HepG2 (cell line): Measurements from ENCODE around the gene YIF1B. TPM values are rescaled to one million over a fixed set of nuclear protein-coding genes. Genes with fewer than 3 reads are reported as not detected.

Source experiments
- HDAC1 ChIP-seq: sonication (generic); formaldehyde crosslinking; IDR thresholded peaks from 2 replicates; pipeline ENCODE4 v1.5.1; 2020; ENCODE audit warnings: mild to moderate bottlenecking, missing genetic modification reagents
- KDM4B ChIP-seq: sonication (generic); formaldehyde crosslinking; IDR thresholded peaks from 2 replicates; pipeline ENCODE4 v1.4.0; 2020; ENCODE audit warnings: missing genetic modification reagents
- MBNL3 ChIP-seq: fragments of 250-450 bp; sonication (Bioruptor Pico); conservative IDR thresholded peaks from 2 replicates; pipeline ENCODE4 v1.8.0; 2022; ENCODE audit warnings: mild to moderate bottlenecking, inconsistent platforms
- NFE2L1 ChIP-seq: sonication (generic); formaldehyde crosslinking; IDR thresholded peaks from 2 replicates; pipeline ENCODE4 v1.4.0; 2020; ENCODE audit warnings: missing genetic modification reagents, mild to moderate bottlenecking, borderline replicate concordance
- PAWR ChIP-seq: sonication (generic); formaldehyde crosslinking; IDR thresholded peaks from 2 replicates; pipeline ENCODE4 v1.4.0; 2020; ENCODE audit warnings: missing genetic modification reagents, mild to moderate bottlenecking, borderline replicate concordance
- PHF20 ChIP-seq: sonication (generic); formaldehyde crosslinking; IDR thresholded peaks from 2 replicates; pipeline ENCODE4 v1.5.0; 2020; ENCODE audit warnings: mild to moderate bottlenecking, missing genetic modification reagents
- RERE ChIP-seq: IDR thresholded peaks from 2 replicates; pipeline ENCODE4 v1.6.1; 2016; ENCODE audit warnings: low read depth, missing genetic modification reagents, missing compliant biosample characterization
- TMF1 ChIP-seq: sonication (generic); formaldehyde crosslinking; IDR thresholded peaks from 2 replicates; pipeline ENCODE4 v1.8.1; 2022; ENCODE audit warnings: low read depth, missing genetic modification reagents
- TP53 ChIP-seq: sonication (generic); formaldehyde crosslinking; conservative IDR thresholded peaks from 2 replicates; pipeline ENCODE4 v1.4.0; 2020; ENCODE audit warnings: missing genetic modification reagents
- ZNF274 ChIP-seq: sonication (generic); formaldehyde crosslinking; IDR thresholded peaks from 2 replicates; pipeline ENCODE4 v1.5.1; 2020; ENCODE audit warnings: mild to moderate bottlenecking, missing genetic modification reagents
- ZNF484 ChIP-seq: sonication (generic); formaldehyde crosslinking; IDR thresholded peaks from 2 replicates; pipeline ENCODE4 v1.5.1; 2020; ENCODE audit warnings: mild to moderate bottlenecking, low read depth, missing genetic modification reagents, borderline replicate concordance
- ZNF709 ChIP-seq: sonication (generic); formaldehyde crosslinking; IDR thresholded peaks from 2 replicates; pipeline ENCODE4 v1.5.0; 2020; ENCODE audit warnings: mild to moderate bottlenecking, missing genetic modification reagents
- ZNF710 ChIP-seq: sonication (generic); formaldehyde crosslinking; IDR thresholded peaks from 2 replicates; pipeline ENCODE4 v1.5.0; 2020; ENCODE audit warnings: mild to moderate bottlenecking, missing genetic modification reagents, borderline replicate concordance
- ZNF746 ChIP-seq: sonication (generic); formaldehyde crosslinking; IDR thresholded peaks from 2 replicates; pipeline ENCODE4 v1.8.0; 2022; ENCODE audit warnings: mild to moderate bottlenecking, missing genetic modification reagents
- ZNF784 ChIP-seq: sonication (generic); formaldehyde crosslinking; IDR thresholded peaks from 2 replicates; pipeline ENCODE4 v1.5.1; 2020; ENCODE audit warnings: missing genetic modification reagents, mild to moderate bottlenecking, borderline replicate concordance
- ZNF790 ChIP-seq: sonication (generic); formaldehyde crosslinking; IDR thresholded peaks from 2 replicates; pipeline ENCODE4 v1.8.0; 2022; ENCODE audit warnings: missing genetic modification reagents, mild to moderate bottlenecking, borderline replicate concordance
- polyA plus RNA-seq, 8 experiments: library from polyadenylated mRNA; depleted of rRNA in 3 of 8; stranded (reverse) in 7 of 8; unstranded in 1 of 8; fragments of >200 nt; fragmentation: Illumina TruSeq in 4 of 8; extraction: Trizol in 4 of 8; gene quantifications; 2 replicates each; pipeline versions ENCODE4 v1.2.1 to v1.2.3, GENCODE V29; 2011 to 2016; ENCODE audit warnings: low read depth in 4 of 8, missing spikeins in 1 of 8, mixed read lengths in 1 of 8; ENCODE audit not compliant: insufficient read depth in 1 of 8
- total RNA-seq, 5 experiments: library from RNA; depleted of rRNA; stranded (reverse); fragments of >200 nt; fragmentation: Illumina TruSeq; extraction: Trizol; gene quantifications; 2 replicates each; pipeline ENCODE4 v1.2.3, GENCODE V29; 2016; ENCODE audit warnings: low read depth in 1 of 5
- TF ChIP-seq, protein P1 (sequence below): sonication (generic); formaldehyde crosslinking; IDR thresholded peaks from 2 replicates; pipeline ENCODE4 v1.4.0; 2020; ENCODE audit warnings: mild to moderate bottlenecking, missing genetic modification reagents, borderline replicate concordance
- TF ChIP-seq, protein P2 (sequence below): sonication (generic); formaldehyde crosslinking; IDR thresholded peaks from 2 replicates; pipeline ENCODE4 v1.5.0; 2020; ENCODE audit warnings: missing genetic modification reagents

YIF1B gene
- total and polyA plus RNA-seq, 2 of the 13 experiments (the other 11 are each of a cell fraction or from before 2014, with no cell fraction given): 41.4 to 85.2 TPM

DNA sequence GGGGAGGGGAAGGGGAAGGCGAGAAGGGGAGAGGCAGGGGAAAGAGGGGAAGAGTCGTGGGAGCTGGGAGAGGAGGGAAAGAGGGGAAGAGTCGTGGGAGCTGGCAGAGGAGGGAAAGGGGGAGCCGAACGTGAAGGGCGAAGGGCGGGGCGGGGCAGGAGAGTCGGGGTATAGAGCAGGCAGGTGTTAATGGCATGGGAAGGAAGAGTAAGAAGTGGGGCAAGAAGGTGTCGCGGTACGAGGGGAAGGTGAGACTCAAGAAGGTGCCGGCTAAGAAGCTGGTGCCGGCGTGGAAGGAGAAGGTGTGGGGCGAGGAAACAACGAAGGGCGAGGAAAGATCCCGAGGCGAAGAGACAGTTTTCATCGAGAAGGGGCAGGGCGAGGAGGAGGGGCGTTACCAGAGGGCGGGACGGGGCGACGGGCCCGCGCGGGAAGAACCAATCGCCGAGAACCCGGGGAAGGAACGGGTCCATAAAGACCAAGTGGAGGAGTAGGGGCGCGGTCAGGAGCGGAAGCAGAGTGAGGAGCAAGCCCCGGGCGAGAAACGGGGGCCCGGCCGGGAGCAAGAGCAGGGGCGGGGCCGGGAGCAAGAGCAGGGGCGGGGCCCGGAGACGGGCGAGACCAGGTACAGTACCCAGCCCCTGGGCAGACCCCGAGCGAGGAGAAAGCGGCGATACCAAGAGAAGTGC, 20.3 kb upstream of the YIF1B start (continued):
- TF ChIP-seq TP53: no peak
- no peak for TF ChIP-seq KDM4B (CRISPR knock-in tag)
- no peak for TF ChIP-seq ZNF784 (CRISPR knock-in tag)
- TF ChIP-seq, protein P1, sequence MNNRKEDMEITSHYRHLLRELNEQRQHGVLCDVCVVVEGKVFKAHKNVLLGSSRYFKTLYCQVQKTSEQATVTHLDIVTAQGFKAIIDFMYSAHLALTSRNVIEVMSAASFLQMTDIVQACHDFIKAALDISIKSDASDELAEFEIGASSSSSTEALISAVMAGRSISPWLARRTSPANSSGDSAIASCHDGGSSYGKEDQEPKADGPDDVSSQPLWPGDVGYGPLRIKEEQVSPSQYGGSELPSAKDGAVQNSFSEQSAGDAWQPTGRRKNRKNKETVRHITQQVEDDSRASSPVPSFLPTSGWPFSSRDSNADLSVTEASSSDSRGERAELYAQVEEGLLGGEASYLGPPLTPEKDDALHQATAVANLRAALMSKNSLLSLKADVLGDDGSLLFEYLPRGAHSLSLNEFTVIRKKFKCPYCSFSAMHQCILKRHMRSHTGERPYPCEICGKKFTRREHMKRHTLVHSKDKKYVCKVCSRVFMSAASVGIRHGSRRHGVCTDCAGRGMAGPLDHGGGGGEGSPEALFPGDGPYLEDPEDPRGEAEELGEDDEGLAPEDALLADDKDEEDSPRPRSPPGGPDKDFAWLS (CRISPR knock-in tag): no peak
- TF ChIP-seq, protein P2, sequence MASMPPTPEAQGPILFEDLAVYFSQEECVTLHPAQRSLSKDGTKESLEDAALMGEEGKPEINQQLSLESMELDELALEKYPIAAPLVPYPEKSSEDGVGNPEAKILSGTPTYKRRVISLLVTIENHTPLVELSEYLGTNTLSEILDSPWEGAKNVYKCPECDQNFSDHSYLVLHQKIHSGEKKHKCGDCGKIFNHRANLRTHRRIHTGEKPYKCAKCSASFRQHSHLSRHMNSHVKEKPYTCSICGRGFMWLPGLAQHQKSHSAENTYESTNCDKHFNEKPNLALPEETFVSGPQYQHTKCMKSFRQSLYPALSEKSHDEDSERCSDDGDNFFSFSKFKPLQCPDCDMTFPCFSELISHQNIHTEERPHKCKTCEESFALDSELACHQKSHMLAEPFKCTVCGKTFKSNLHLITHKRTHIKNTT (CRISPR knock-in tag): no peak
- TF ChIP-seq RERE (CRISPR knock-in tag): no peak
- no peak for TF ChIP-seq NFE2L1 (CRISPR knock-in tag)
- TF ChIP-seq ZNF790 (CRISPR knock-in tag): 0 out of 2 replicates have a peak, but pooled peaks have one; percentile 61
- no peak for TF ChIP-seq PAWR
- peak; percentile 12; the same call in 1 of the 2 replicates for TF ChIP-seq HDAC1 (CRISPR knock-in tag)
- no peak; the same call in 1 of the 2 replicates for TF ChIP-seq TMF1 (CRISPR knock-in tag)
- TF ChIP-seq PHF20 (CRISPR knock-in tag): peak; percentile 22
- TF ChIP-seq ZNF746 (CRISPR knock-in tag): no peak
- TF ChIP-seq ZNF709: no peak
- no peak for TF ChIP-seq ZNF710 (CRISPR knock-in tag)
- no peak for TF ChIP-seq ZNF274 (CRISPR knock-in tag)
- TF ChIP-seq ZNF484 (CRISPR knock-in tag): no peak
- no peak for TF ChIP-seq MBNL3 (CRISPR knock-in tag)
